Right atrium auricular region (tissue), 2 donors: ENCODE data around the gene SPP1. TPM values are rescaled to one million over a fixed set of nuclear protein-coding genes. Genes with fewer than 3 reads are reported as not detected.
A peak's percentile ranks its signal among the peaks of the same experiment; 100 is the strongest.

Experiments used
- DNase-seq: peaks from one replicate; pipeline ENCODE4 v3.0.0-alpha.2; 2019; ENCODE audit warnings: low spot score
- H3K27ac ChIP-seq, 2 donors: fragments of 200-600 bp; sonication (generic); 1 replicate in 1 of 2; 2 replicates in 1 of 2; pipeline ENCODE4 v1.5.1; 2016 to 2019
- H3K27me3 ChIP-seq, 2 donors: fragments of 200-600 bp; sonication (generic); one replicate each; pipeline versions ENCODE4 v1.5.1 to v1.6.0; 2017 to 2019
- H3K36me3 ChIP-seq: fragments of 200-600 bp; sonication (generic); one replicate; pipeline ENCODE4 v1.5.1; 2016
- H3K4me1 ChIP-seq, 2 donors: fragments of 200-600 bp; sonication (generic); one replicate each; pipeline versions ENCODE4 v1.5.1 to v1.6.0; 2017 to 2019
- H3K4me3 ChIP-seq, 2 donors: fragments of 200-600 bp; sonication (generic); 1 replicate in 1 of 2; 2 replicates in 1 of 2; pipeline ENCODE4 v1.5.1; 2017 to 2019; ENCODE audit warnings: mild to moderate bottlenecking in 1 of 2, moderate library complexity in 1 of 2
- H3K9me3 ChIP-seq, 2 donors: fragments of 200-600 bp; sonication (generic); one replicate each; pipeline ENCODE4 v1.5.1; 2019
- total RNA-seq, 2 donors: library from RNA; depleted of rRNA; stranded (reverse); fragments of >200 nt; gene quantifications; one replicate each; pipeline ENCODE4 v1.1.0, GENCODE V29; 2016
- TF ChIP-seq, protein P1 (sequence below), 2 donors: fragments of 200-600 bp; sonication (generic); IDR thresholded peaks; one replicate each; pipeline ENCODE4 v1.5.1; 2019; ENCODE audit warnings: antibody characterized with exemption in 2 of 2

SPP1 gene
- total RNA-seq, 2 donors from 2014 or later: 15.0 to 41.3 TPM

DNA sequence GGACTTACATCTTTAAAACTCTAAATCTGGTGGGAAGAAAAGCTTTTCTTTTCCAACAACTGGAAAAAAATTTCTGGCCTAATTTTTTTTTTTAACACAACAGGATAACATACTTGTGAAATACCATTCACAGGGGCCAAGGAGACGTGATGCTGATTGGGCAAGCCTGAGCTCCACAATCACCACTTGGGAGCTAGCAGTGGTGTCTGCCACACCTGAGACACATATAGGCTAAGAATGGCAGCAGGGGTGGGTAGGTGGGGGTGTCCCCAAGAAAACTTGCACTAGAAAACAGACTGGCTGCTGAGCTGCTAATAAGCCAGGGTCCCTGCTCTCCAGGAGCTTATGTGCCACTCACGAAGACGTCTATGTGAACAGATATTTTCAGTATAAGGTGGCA is 26.4 kb downstream of the SPP1 start:
- no peaks in the 10 kb centered on the region for H3K36me3 ChIP-seq
- H3K4me3 ChIP-seq: no peak overlapping the region
- no peak for DNase-seq
- no peak overlapping the region for H3K27ac ChIP-seq
- no peaks in the 10 kb centered on the region for H3K27me3 ChIP-seq
- TF ChIP-seq, protein P1, sequence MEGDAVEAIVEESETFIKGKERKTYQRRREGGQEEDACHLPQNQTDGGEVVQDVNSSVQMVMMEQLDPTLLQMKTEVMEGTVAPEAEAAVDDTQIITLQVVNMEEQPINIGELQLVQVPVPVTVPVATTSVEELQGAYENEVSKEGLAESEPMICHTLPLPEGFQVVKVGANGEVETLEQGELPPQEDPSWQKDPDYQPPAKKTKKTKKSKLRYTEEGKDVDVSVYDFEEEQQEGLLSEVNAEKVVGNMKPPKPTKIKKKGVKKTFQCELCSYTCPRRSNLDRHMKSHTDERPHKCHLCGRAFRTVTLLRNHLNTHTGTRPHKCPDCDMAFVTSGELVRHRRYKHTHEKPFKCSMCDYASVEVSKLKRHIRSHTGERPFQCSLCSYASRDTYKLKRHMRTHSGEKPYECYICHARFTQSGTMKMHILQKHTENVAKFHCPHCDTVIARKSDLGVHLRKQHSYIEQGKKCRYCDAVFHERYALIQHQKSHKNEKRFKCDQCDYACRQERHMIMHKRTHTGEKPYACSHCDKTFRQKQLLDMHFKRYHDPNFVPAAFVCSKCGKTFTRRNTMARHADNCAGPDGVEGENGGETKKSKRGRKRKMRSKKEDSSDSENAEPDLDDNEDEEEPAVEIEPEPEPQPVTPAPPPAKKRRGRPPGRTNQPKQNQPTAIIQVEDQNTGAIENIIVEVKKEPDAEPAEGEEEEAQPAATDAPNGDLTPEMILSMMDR (IDR thresholded peaks at IDR 0.05): no peak
- H3K9me3 ChIP-seq: no peaks in the 10 kb centered on the region
- H3K4me1 ChIP-seq: peaks cover 0 to under 1% of the 10 kb centered on the region in 2 donors

DNA sequence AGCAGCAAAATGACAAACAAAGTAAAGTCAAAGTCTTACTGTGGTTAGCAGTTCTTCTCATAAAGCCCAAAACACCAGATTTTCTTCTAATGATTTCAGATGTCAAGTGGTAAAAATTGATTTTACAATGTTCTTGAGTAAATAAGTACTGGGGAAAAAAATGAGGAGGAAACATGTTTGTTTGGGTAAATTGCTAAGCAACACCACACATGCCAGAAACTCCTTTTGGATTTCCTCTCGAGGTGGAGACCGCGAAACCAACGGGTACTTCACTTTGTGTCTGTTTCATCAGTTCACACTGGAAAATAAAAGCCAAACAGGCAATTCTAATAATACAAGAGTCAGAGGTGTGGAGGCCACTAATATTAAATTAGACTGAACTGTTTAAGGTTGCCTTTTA is 27.3 kb downstream of the SPP1 start:
- Histone ChIP-seq H3K36me3 (no peaks in the 10 kb centered on the region), H3K27ac (no peak overlapping the region), H3K9me3 (no peaks in the 10 kb centered on the region), H3K4me3 (no peak overlapping the region), H3K27me3 (no peaks in the 10 kb centered on the region), H3K4me1 (peaks cover 0 to 5% of the 10 kb centered on the region in 2 donors)
- TF ChIP-seq, protein P1 (IDR thresholded peaks at IDR 0.05): no peak
- DNase-seq: no peak

DNA sequence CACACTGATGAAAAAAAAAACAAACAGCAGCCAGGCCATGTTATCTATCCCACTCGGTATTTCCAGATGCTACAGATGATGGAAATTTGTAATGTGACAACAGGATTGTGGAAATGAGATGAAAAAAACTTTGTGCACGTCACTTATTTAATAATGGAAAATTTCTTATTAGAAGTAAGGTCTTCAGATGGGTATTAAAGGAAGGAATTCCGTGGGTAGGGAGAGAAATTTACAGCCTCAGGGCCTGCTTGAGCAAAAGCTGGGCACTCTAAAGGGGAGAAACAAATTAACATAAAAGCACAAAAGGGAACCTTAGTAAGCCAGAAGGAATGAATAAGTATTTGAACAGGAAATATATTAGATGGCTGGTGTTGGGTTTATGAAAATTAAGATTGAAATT is 27.7 kb downstream of the SPP1 start:
- Histone ChIP-seq H3K9me3 (no peaks in the 10 kb centered on the region), H3K4me1 (peaks cover 0 to 5% of the 10 kb centered on the region in 2 donors), H3K27me3 (no peaks in the 10 kb centered on the region), H3K27ac (no peak overlapping the region), H3K4me3 (no peak overlapping the region), H3K36me3 (no peaks in the 10 kb centered on the region)
- DNase-seq: no peak
- TF ChIP-seq, protein P1 (IDR thresholded peaks at IDR 0.05): no peak

DNA sequence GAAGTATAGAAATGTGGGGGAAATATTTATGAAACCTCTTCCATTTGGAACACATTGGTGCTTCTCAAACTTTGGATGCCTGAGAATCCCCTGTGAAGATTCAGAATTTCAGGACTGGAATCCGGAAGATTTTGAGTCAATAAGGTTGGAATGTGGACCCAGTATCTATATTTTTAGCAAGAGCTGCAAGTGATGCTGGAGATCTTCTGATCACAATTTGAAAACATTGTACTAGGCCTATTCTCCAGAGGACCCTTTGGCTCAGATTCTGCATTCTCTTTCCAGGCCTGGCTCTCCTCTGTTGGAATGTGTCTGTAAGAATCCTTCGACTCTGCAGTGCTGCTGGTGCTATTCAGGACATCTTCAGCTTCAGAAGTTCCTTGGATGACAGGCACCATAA is 29.6 kb downstream of the SPP1 start:
- TF ChIP-seq, protein P1 (IDR thresholded peaks at IDR 0.05): no peak
- Histone ChIP-seq H3K27me3 (no peaks in the 10 kb centered on the region), H3K27ac (peak overlapping the region in 1 of 2 donors; percentile 2), H3K36me3 (no peaks in the 10 kb centered on the region), H3K4me1 (peaks cover 0 to 21% of the 10 kb centered on the region in 2 donors), H3K4me3 (no peak overlapping the region), H3K9me3 (no peaks in the 10 kb centered on the region)
- DNase-seq: no peak

DNA sequence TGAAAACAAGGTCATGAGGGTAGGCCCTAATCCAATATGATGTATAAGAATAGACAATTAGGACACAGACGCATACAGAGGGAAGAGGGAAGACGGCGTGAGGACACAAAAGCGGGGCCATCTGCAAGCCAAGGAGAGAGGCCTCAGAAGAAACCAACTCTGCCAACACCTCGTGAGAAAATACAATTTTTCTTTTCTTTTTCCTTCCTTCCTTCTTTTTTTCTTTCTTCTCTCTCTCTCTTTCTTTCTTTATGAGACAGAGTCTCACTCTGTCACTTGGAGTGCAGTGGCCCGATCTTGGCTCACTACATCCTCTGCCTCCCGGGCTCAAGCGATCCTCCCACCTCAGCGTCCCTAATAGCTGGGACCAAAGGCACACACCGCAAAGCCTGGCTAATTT is 30.4 kb downstream of the SPP1 start:
- TF ChIP-seq, protein P1 (IDR thresholded peaks at IDR 0.05): no peak
- Histone ChIP-seq H3K36me3 (no peaks in the 10 kb centered on the region), H3K9me3 (no peaks in the 10 kb centered on the region), H3K4me3 (no peak overlapping the region), H3K27ac (no peak overlapping the region), H3K27me3 (no peaks in the 10 kb centered on the region), H3K4me1 (peaks cover 0 to 29% of the 10 kb centered on the region in 2 donors)
- no peak for DNase-seq

DNA sequence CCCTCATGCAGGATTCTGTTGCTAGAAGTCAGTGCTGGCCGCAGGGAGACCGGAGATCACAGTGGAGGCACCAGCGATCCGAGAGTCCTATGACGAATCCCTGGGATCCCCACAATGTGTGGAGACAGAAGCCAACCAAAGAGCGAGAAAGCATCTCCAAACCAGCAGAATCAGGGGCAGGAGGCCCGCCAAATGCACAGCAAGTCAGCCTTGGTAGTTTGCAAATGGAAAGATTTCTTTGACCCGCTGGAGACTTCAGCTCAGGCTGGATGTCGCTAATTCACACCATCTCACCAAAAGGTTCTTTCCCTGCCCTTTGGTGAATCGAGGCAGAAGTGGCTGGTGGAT is 31.4 kb downstream of the SPP1 start:
- Histone ChIP-seq H3K4me1 (peaks cover 0 to 34% of the 10 kb centered on the region in 2 donors), H3K36me3 (no peaks in the 10 kb centered on the region), H3K27ac (peak overlapping the region; percentile 67 to 85), H3K27me3 (no peaks in the 10 kb centered on the region), H3K9me3 (no peaks in the 10 kb centered on the region), H3K4me3 (peak overlapping the region; percentile 89 to 95)
- no peak for DNase-seq
- TF ChIP-seq, protein P1 (IDR thresholded peaks at IDR 0.05): no peak
